Body of pancreas (tissue), 4 donors: ENCODE measurements around the gene PNPLA7. TPM values are rescaled to one million over a fixed set of nuclear protein-coding genes. Genes with fewer than 3 reads are reported as not detected.
"Not testable (repeated sequence)": the region's sequence is repeated elsewhere in the genome, so short reads cannot be mapped to it uniquely, and the experiment has no call there.

ENCODE experiments used
- ATAC-seq: fragments of 150-250 bp; one replicate; pipeline ENCODE4 v1.9.1; 2016
- DNase-seq, 4 donors: peaks; one replicate each; pipeline ENCODE4 v3.0.0-alpha.2; 2019
- H3K27ac ChIP-seq, 4 donors: fragments of 200-600 bp; sonication (generic); 1 replicate in 3 of 4; 2 replicates in 1 of 4; pipeline versions ENCODE4 v1.5.1 to v1.6.1; 2016 to 2019; ENCODE audit warnings: mild to moderate bottlenecking in 1 of 4, mixed read lengths in 1 of 4, moderate library complexity in 1 of 4
- H3K27me3 ChIP-seq, 2 donors: fragments of 200-600 bp; sonication (generic); one replicate each; pipeline ENCODE4 v1.6.0; 2016; ENCODE audit warnings: mild to moderate bottlenecking in 1 of 2
- H3K36me3 ChIP-seq, 2 donors: fragments of 200-600 bp; sonication (generic); replicated peaks in 1 of 2; 2 replicates each; pipeline ENCODE4 v1.5.1; 2016; ENCODE audit warnings: low read depth in 2 of 2; ENCODE audit not compliant: insufficient read depth in 1 of 2
- H3K4me1 ChIP-seq: fragments of 200-600 bp; sonication (generic); one replicate; pipeline ENCODE4 v1.6.0; 2016
- H3K4me3 ChIP-seq, 2 donors: fragments of 200-600 bp; sonication (generic); 1 replicate in 1 of 2; 2 replicates in 1 of 2; pipeline ENCODE4 v1.5.1; 2016 to 2019
- H3K9me3 ChIP-seq, 3 donors: fragments of 200-600 bp; sonication (generic); 1 replicate in 2 of 3; 2 replicates in 1 of 3; pipeline ENCODE4 v1.5.1; 2016
- CTCF ChIP-seq, 7 experiments: fragments of 450-650 bp in 4 of 7; fragments of 200-600 bp in 3 of 7; sonication (generic) in 3 of 7; IDR thresholded peaks; one replicate each; pipeline ENCODE4 v1.5.1; 2016 to 2019; ENCODE audit warnings: antibody characterized with exemption in 7 of 7
- POLR2A ChIP-seq, 3 donors: fragments of 450-650 bp; IDR thresholded peaks; one replicate each; pipeline ENCODE4 v1.6.1; 2016; ENCODE audit warnings: antibody characterized with exemption in 3 of 3, mild to moderate bottlenecking in 2 of 3
- WGBS, 2 donors: methylation state at CpG; one replicate each; pipeline ENCODE4 v1.1.5; 2017; 5-methylcytosine and 5-hydroxymethylcytosine counted together
- intact Hi-C: fragments of 100-400 bp; cut with DNase I; formaldehyde crosslinking; loops from one replicate; pipeline ENCODE4 v1.15.1; 2023
- total RNA-seq, 2 donors: library from RNA; depleted of rRNA; stranded (reverse); fragments of >200 nt; gene quantifications; one replicate each; pipeline ENCODE4 v1.1.0, GENCODE V29; 2016

PNPLA7 gene
- total RNA-seq, 2 donors from 2014 or later, result 16.1 to 27.7 TPM

- no peaks in the 10 kb centered on the region for H3K27me3 ChIP-seq
- no peaks in the 10 kb centered on the region for H3K9me3 ChIP-seq
- DNase-seq, result peak; percentile 30 to 50 (median 41)
- H3K4me3 ChIP-seq, result peak overlapping the region; percentile 35 to 57
- TF ChIP-seq CTCF (IDR thresholded peaks at IDR 0.05), result no peak
- TF ChIP-seq POLR2A (IDR thresholded peaks at IDR 0.05), result no peak
- 4 to 6% methylated on average over 15 to 57 of the region's 58 CpGs for WGBS, 2 donors
- peak; percentile 30 for ATAC-seq
- intact Hi-C loops, result no loop called here
- peaks cover 35% of the 10 kb centered on the region for H3K4me1 ChIP-seq
- peaks cover 0 to 13% of the 10 kb centered on the region in 2 donors for H3K36me3 ChIP-seq
- peak overlapping the region; percentile 71 to 89 (median 84) for H3K27ac ChIP-seq
These were observed 2.0 kb upstream of the PNPLA7 start for GRCh38 chr9:137552022-137552768.

GRCh38 chr9:137551264-137552021, 1.2 kb upstream of the PNPLA7 start, which contains the start of gene MRPL41:
Gene MRPL41 (plus strand): TSS chr9:137551879. CDS start chr9:137552082, 203 bp downstream.
- DNase-seq (peak; percentile 87 to 96 (median 91)), ATAC-seq (peak; percentile 89)
- Histone ChIP-seq H3K27me3 (no peaks in the 10 kb centered on the region), H3K4me3 (peak within 1 kb of the TSS; percentile 35 to 57), H3K9me3 (no peaks in the 10 kb centered on the region), H3K27ac (peak within 1 kb of the TSS; percentile 71 to 94 (median 85)), H3K4me1 (peaks cover 35% of the 10 kb centered on the region), H3K36me3 (peaks cover 0 to 10% of the 10 kb centered on the region in 2 donors)
- intact Hi-C loops, result no loop called here
- TF ChIP-seq POLR2A (IDR thresholded peaks at IDR 0.05), result peak; percentile 59 to 65 (median 60)
- TF ChIP-seq CTCF (IDR thresholded peaks at IDR 0.05), result peak in 6 of 7 experiments; percentile 26 to 58 (median 56)
- 1% methylated on average over 96 of the region's 106 CpGs; no CpG with 5 or more reads in 1 of the 2 donors for WGBS, 2 donors

- H3K36me3 ChIP-seq, DNase-seq, H3K9me3 ChIP-seq, H3K27me3 ChIP-seq, ATAC-seq, intact Hi-C loops: not testable (repeated sequence)
- whole genome bisulfite sequencing, 2 donors, result 0% methylated on average over 3 to 6 of the region's 17 CpGs
- Histone ChIP-seq H3K4me3 (peak overlapping the region; percentile 24 to 57), H3K27ac (peak overlapping the region; percentile 71 to 94 (median 85)), H3K4me1 (peaks cover 35% of the 10 kb centered on the region)
These were observed 709 bp upstream of the PNPLA7 start for GRCh38 chr9:137550958-137551263.

- intact Hi-C loops, result no loop called here
- Histone ChIP-seq H3K4me3 (no peak overlapping the region), H3K27me3 (no peaks in the 10 kb centered on the region), H3K9me3 (no peaks in the 10 kb centered on the region), H3K36me3 (no peaks in the 10 kb centered on the region), H3K27ac (no peak overlapping the region), H3K4me1 (peaks cover 35% of the 10 kb centered on the region)
- DNase-seq (no peak), ATAC-seq (no peak)
- TF ChIP-seq CTCF (IDR thresholded peaks at IDR 0.05) (no peak), POLR2A (IDR thresholded peaks at IDR 0.05) (no peak)
- 82 to 91% methylated on average over 14 to 20 of the region's 23 CpGs for WGBS, 2 donors
These were observed 2.3 kb downstream of the PNPLA7 start for GRCh38 chr9:137547687-137548543.
